Keratinocyte (primary cell): ENCODE data around the gene ZNF425.

ENCODE experiments used
- CTCF ChIP-seq, 3 experiments: IDR thresholded peaks in 1 of 3; conservative IDR thresholded peaks in 1 of 3; optimal IDR thresholded peaks in 1 of 3; 2 replicates in 2 of 3; 3 replicates in 1 of 3; pipeline versions ENCODE3 to v1.5.1; 2011; ENCODE audit warnings: low read length in 3 of 3, mild to moderate bottlenecking in 3 of 3, moderate library complexity in 2 of 3, control low read depth in 1 of 3, inconsistent platforms in 1 of 3; ENCODE audit not compliant: insufficient read depth in 2 of 3; ENCODE audit errors: extremely low read depth in 1 of 3
- EZH2 ChIP-seq: IDR thresholded peaks from one replicate; pipeline ENCODE4 v1.6.1; 2012; ENCODE audit warnings: inconsistent platforms, mild to moderate bottlenecking, low read length, moderate library complexity

- no peak for TF ChIP-seq CTCF (optimal IDR thresholded peaks at IDR 0.05 in 1 of 3, IDR thresholded peaks at IDR 0.05 in 1 of 3, conservative IDR thresholded peaks at IDR 0.05 in 1 of 3; ENCODE audit: extremely low read depth in 1 of 3, insufficient read depth in 2 of 3, low read length in 3 of 3)
- no peak for TF ChIP-seq EZH2
Measured at GRCh38 chr7:149153346-149153745, 27.2 kb upstream of the ZNF425 start.
